Heart right ventricle (tissue), 16 donors: ENCODE measurements around the gene HERC6. TPM values are rescaled to one million over a fixed set of nuclear protein-coding genes. Genes with fewer than 3 reads are reported as not detected.

Experiments used
- ATAC-seq, 8 donors: fragments of 200-7000 bp; cut with Tn5 transposase; one replicate each; pipeline ENCODE4 v1.9.1; 2020; ENCODE audit warnings: mild to moderate bottlenecking in 8 of 8, moderate library complexity in 8 of 8, moderate number of reproducible peaks in 1 of 8
- DNase-seq, 2 donors: peaks; one replicate each; pipeline ENCODE4 v3.0.0-alpha.2; 2020
- H3K27ac ChIP-seq, 10 donors: fragments of 200-600 bp; sonication (generic) in 2 of 10; one replicate each; pipeline versions ENCODE4 v1.5.0 to v1.8.0; 2020 to 2022; ENCODE audit warnings: mild to moderate bottlenecking in 3 of 10
- H3K27me3 ChIP-seq, 7 donors: fragments of 200-600 bp; one replicate each; pipeline ENCODE4 v1.8.0; 2021 to 2022; ENCODE audit warnings: mild to moderate bottlenecking in 2 of 7
- H3K36me3 ChIP-seq, 9 donors: fragments of 200-600 bp; sonication (generic) in 1 of 9; one replicate each; pipeline versions ENCODE4 v1.5.0 to v1.8.0; 2020 to 2022; ENCODE audit warnings: mild to moderate bottlenecking in 2 of 9
- H3K4me1 ChIP-seq, 9 donors: fragments of 200-600 bp; sonication (generic) in 1 of 9; one replicate each; pipeline versions ENCODE4 v1.5.0 to v1.8.0; 2020 to 2022; ENCODE audit warnings: mild to moderate bottlenecking in 4 of 9
- H3K4me3 ChIP-seq, 10 donors: fragments of 200-600 bp; sonication (generic) in 2 of 10; one replicate each; pipeline versions ENCODE4 v1.5.0 to v1.8.0; 2020 to 2022; ENCODE audit warnings: mild to moderate bottlenecking in 7 of 10, moderate library complexity in 2 of 10
- H3K9me3 ChIP-seq, 11 donors: fragments of 200-600 bp in 10 of 11; sonication (generic) in 2 of 11; one replicate each; pipeline versions ENCODE4 v1.5.0 to v1.8.0; 2013 to 2022; ENCODE audit warnings: mild to moderate bottlenecking in 2 of 11, control low read depth in 1 of 11, moderate library complexity in 1 of 11
- WGBS, 2 donors: extraction: QIAGEN DNeasy Blood & Tissue Kit; methylation state at CpG; one replicate each; pipeline ENCODE4 v1.1.7; 2013; ENCODE audit warnings: inconsistent platforms in 1 of 2; 5-methylcytosine and 5-hydroxymethylcytosine counted together
- intact Hi-C, 10 donors: fragments of 100-400 bp; cut with DNase I; formaldehyde crosslinking; loops; one replicate each; pipeline versions ENCODE4 v1.11.1 to v1.14.2; 2022
- polyA plus RNA-seq, 2 donors: library from polyadenylated mRNA; stranded (reverse); fragments of 200-250 nt; gene quantifications; one replicate each; pipeline ENCODE4 v1.2.3, GENCODE V29; 2013
- total RNA-seq, 10 donors: library from RNA; stranded (reverse); fragmentation: NEBNext Ultra II Directional in 3 of 10; extraction: Animal tissue kit (Norgen Biotek cat#: 25700) in 3 of 10; gene quantifications; one replicate each; pipeline versions ENCODE4 v1.2.1 to v1.2.4, GENCODE V29; 2021 to 2023
- TF ChIP-seq, protein P1 (sequence below), 9 donors: fragments of 200-600 bp; sonication (generic) in 2 of 9; IDR thresholded peaks; one replicate each; pipeline versions ENCODE4 v1.5.0 to v1.8.0; 2021 to 2022; ENCODE audit warnings: antibody characterized with exemption in 9 of 9, mild to moderate bottlenecking in 5 of 9, moderate library complexity in 1 of 9
- donor health status: Arrhythmogenic right ventricular cardiomyopathy.
- donor health status: ischemic (EF 13 %, LVEDD 7.1; RV severe dilation, severe dysfunction).
- donor health status: healthy with polysubstance abuse.
- donor health status: DM: no; HTN: yes; CAD: no.
- donor health status: DM: no; HTN: no; CAD: no.
- donor health status: ischemic (EF 25% LVEDD 6.9; RV normal size, moderate dysfunction).
- donor health status: ischemic (EF 25% LVEDD 5.7; RV mildly dilated, moderate dysfunction).
- donor health status: healthy.
- donor health status: DM: yes; HTN: yes; CAD: no.
- donor health status: Ischemic cardiomyopathy.
- donor health status: ischemic (EF 35%, LVEDD 5.7; RV mildly dilated, moderate dysfunction).
- donor health status: nonischemic (EF 11% LVEDD 7.7; RV severe dilation, severe dysfunction).
- donor health status: DM: yes; HTN: yes; CAD: no.
- donor health status: PGD.
- donor health status: ischemic (EF 29% LVEDD 5.4; RV normal size, mild dysfunction).
- donor health status: nonischemic (EF 23%, LVEDD 6.1; RV moderate dilation, normal function).

The HERC6 gene
- total and polyA plus RNA-seq, 12 donors = 1.8 to 20.0 (median 14.6) TPM

DNA sequence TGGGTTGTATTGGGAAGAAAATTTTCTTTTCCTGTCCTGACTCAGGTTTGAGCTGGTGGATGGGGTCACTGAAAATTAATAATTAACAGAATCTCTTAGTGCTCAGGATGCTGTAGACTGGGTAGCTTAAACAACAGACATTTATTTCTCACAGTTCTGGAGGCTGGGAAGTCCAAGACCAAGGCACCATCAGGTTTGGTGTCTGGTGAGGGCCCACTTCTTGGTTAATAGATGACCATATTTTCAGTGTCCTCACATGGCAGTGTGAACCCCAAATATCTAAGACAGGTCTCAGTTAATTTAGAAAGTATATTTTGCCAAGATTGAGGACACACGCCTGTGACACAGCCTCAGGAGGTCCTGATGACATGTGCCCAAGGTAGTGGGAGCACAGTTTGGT, 31.1 kb downstream of the HERC6 start:
- ATAC-seq (no peak), DNase-seq (no peak)
- TF ChIP-seq, protein P1, sequence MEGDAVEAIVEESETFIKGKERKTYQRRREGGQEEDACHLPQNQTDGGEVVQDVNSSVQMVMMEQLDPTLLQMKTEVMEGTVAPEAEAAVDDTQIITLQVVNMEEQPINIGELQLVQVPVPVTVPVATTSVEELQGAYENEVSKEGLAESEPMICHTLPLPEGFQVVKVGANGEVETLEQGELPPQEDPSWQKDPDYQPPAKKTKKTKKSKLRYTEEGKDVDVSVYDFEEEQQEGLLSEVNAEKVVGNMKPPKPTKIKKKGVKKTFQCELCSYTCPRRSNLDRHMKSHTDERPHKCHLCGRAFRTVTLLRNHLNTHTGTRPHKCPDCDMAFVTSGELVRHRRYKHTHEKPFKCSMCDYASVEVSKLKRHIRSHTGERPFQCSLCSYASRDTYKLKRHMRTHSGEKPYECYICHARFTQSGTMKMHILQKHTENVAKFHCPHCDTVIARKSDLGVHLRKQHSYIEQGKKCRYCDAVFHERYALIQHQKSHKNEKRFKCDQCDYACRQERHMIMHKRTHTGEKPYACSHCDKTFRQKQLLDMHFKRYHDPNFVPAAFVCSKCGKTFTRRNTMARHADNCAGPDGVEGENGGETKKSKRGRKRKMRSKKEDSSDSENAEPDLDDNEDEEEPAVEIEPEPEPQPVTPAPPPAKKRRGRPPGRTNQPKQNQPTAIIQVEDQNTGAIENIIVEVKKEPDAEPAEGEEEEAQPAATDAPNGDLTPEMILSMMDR (IDR thresholded peaks at IDR 0.05) = no peak
- H3K9me3 ChIP-seq = no peaks in the 10 kb centered on the region
- 95 to 97% methylated on average over 1 of the region's 1 CpG for WGBS, 2 donors
- H3K27ac ChIP-seq = no peak overlapping the region
- no peak overlapping the region for H3K4me3 ChIP-seq
- H3K4me1 ChIP-seq = no peaks in the 10 kb centered on the region
- intact Hi-C loops = no loop called here
- peaks cover 0 to 100% (median 18%) of the 10 kb centered on the region in 9 donors for H3K36me3 ChIP-seq
- H3K27me3 ChIP-seq = no peaks in the 10 kb centered on the region

DNA sequence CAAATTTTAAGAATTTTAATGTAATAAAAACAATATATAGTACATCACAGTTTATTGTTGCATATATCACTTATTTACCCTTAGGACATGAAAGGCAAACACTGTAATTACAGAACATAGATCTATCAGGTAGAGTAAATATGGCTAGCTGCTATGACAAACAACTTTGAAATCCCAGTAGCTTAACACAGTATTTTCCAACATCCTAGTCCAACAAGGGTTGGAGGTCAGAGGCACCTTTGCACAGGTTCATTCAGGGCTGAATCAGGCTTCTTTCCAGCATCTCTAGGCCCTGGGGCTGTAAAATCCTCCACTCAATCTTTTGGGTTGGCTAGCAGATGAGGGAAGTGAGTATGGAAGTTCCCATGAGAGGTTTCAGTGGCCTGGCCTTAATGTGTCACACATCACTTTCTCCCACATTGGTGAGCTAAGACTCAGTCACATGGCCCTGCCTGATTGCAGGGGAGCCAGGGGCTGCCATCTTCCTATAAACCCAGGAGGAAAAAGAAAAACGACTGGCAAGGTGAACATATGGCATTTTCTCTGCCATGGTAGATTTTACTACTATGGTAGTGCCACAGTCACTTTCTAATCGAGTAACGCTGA, 32.9 kb downstream of the HERC6 start:
- Histone ChIP-seq H3K27me3 (no peaks in the 10 kb centered on the region), H3K4me3 (no peak overlapping the region), H3K9me3 (no peaks in the 10 kb centered on the region), H3K4me1 (no peaks in the 10 kb centered on the region), H3K27ac (no peak overlapping the region), H3K36me3 (peaks cover 0 to 100% (median 14%) of the 10 kb centered on the region in 9 donors)
- TF ChIP-seq, protein P1 (IDR thresholded peaks at IDR 0.05) = no peak
- intact Hi-C loops = no loop called here
- WGBS, 2 donors = 90 to 93% methylated on average over 3 of the region's 3 CpGs
- no peak for DNase-seq
- ATAC-seq = no peak

DNA sequence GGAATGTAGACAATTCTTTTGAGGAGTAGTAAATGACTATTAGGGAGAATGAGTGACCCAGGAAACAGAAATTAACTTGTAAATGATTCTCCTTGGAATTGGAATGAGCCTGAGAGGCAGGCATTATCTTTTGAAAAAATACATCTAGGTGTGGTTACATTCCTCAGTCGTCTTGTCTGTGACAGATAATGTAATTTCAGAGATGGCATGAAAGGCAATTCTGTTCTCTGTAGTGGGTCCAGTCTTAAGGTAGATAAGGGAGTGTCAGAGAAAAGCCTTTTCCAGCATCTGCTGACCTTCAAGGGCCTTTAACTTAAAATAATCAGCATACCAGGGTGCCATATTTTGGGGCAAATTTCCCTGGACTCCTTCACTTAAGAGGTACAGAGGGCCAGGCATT, 35.1 kb downstream of the HERC6 start:
- TF ChIP-seq, protein P1 (IDR thresholded peaks at IDR 0.05) = no peak
- ATAC-seq (no peak), DNase-seq (no peak)
- no peak overlapping the region for H3K4me3 ChIP-seq
- intact Hi-C loops = no loop called here
- no peaks in the 10 kb centered on the region for H3K4me1 ChIP-seq
- H3K36me3 ChIP-seq = peaks cover 0 to 100% (median 8%) of the 10 kb centered on the region in 9 donors
- no peaks in the 10 kb centered on the region for H3K27me3 ChIP-seq
- WGBS, 2 donors = 59 to 78% methylated on average over 1 of the region's 1 CpG
- H3K27ac ChIP-seq = no peak overlapping the region
- H3K9me3 ChIP-seq = no peaks in the 10 kb centered on the region

DNA sequence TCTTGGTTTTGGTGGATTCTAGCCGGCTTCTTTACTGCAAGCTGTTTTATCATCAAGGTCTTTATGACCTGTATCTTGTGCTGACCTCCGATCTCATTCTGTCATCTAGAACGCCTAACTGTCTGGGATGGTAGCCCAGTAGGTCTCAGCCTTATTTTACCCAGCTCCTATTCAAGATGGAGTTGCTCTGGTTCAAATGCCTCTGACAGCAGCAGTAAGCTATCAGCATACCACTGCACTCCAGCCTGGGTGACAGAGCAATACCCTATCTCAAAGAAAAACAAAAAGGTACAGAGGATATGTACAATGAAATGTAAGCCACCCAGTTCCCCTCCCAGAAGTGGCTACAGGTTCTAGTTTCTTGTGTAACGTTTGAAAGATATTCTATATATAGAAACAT, 36.1 kb downstream of the HERC6 start:
- DNase-seq (no peak), ATAC-seq (no peak)
- Histone ChIP-seq H3K9me3 (no peaks in the 10 kb centered on the region), H3K27ac (no peak overlapping the region), H3K36me3 (peaks cover 0 to 100% (median 8%) of the 10 kb centered on the region in 9 donors), H3K4me1 (no peaks in the 10 kb centered on the region), H3K27me3 (no peaks in the 10 kb centered on the region), H3K4me3 (no peak overlapping the region)
- intact Hi-C loops = no loop called here
- TF ChIP-seq, protein P1 (IDR thresholded peaks at IDR 0.05) = no peak
- 80 to 82% methylated on average over 4 of the region's 4 CpGs for WGBS, 2 donors
